Fibroblast of skin of scalp (primary cell): ENCODE data around the gene FHOD3.
A peak's percentile ranks its signal among the peaks of the same experiment; 100 is the strongest.

ENCODE experiments used
- DNase-seq: peaks from one replicate; pipeline ENCODE4 v3.0.0-alpha.2; 2013

The FHOD3 gene

DNA sequence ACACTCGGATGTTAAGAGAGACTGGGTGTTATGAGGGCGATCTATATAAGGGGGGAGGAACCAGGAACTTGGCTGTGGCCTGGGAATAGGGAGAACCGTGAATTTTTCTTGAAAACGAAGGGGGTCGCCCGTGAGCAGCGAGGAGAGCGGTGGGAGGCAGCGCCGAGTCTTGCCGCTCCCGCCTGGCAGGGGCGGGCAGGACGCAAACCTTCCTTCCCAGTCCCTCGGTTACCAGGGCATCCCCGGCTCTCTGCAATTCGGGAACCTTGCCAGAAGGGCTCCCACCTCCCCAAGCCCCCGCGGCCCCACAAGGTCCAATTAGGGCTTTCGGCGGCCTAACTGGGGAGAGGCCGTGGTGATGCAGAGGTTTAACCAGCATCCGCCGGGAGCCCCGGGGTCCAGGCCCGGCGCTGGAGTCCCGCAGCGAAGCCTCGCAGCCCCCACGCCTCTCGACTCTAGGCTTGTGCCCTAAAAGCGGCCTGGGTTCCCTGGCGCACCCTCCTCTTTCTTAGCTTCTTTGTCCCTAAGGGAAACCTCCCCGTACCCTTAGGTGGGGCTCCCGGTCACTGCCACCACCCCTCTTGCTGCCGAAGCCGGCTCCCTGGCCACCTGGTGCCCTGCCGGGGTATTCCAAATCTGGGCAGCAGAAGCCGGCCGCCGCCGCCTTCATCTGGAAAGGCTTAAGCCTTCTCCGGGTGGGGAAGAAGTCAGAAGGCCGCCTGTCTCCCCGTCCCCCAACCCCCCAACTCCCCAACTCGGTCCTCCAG lies 680 bp upstream of the FHOD3 start:
- DNase-seq, result peak; percentile 82

DNA sequence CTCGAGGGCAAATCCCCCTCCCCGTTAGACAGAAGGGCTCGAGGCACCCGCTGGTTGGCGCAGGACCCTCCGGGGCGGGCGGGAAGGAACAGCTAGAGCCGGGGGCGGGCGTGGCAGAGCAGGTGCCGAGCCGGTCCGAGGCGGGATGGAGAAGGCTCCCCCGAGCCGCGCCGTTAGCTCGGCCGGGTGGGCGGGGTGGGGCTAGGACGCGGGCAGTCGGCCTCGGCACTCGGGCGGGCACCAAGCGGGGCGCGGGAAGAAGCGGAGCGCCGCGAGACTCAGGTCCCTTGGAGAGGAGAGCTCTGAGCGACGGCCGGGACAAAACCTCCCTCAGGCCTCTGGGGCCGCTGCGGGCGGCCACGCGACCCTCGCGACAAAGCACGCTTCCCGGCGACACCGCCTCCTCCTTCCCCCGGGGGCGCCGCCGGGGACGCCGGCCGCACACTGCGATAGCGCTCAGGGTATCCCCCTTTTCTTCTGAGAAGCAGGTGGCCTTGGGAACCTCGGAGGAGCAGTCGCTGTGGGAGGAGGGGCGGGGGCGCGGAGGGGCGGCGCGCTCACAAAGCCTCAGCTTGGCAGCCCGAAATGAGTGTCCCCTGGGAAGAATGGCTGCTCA lies 721 bp downstream of the FHOD3 start:
- no peak for DNase-seq

DNA sequence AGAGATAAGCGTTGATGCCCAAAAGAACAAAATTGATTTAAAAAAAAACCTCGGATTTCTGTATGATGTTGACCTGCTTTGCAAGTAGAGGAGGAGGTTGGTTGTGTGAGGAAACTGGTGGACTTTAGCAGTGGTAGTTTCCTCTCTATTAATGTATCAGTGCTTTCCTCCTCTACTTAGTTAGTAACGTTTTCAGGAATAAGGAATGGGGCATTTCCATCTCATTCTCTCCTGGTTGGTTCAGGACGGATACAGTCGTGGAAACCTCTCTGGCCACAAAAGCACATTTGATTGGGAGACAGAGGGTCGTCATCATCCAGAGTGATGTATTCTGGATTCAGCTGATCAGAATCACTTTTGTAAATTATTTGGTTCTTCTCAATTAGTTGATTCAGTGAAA lies 1.5 kb downstream of the FHOD3 start:
- no peak for DNase-seq

DNA sequence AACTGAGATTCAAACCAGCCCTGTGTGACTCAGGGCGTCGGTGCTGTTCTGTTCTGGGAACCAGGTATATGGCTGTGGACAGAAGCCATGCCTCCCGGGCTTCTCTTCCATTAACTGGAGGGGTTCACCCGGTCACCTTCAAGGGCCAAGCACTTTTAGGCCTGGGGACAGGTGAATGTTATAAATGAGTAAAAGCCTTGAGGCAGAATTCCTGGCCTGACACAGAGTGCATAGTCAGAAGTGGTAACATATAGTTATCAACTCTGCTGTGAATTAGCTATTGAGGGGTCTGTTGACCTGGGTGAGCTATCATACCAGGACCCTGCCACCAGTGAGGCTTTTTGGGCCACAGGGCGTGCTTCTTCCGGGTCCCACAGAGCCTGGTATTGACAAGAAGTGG lies 2.7 kb downstream of the FHOD3 start:
- no peak for DNase-seq

DNA sequence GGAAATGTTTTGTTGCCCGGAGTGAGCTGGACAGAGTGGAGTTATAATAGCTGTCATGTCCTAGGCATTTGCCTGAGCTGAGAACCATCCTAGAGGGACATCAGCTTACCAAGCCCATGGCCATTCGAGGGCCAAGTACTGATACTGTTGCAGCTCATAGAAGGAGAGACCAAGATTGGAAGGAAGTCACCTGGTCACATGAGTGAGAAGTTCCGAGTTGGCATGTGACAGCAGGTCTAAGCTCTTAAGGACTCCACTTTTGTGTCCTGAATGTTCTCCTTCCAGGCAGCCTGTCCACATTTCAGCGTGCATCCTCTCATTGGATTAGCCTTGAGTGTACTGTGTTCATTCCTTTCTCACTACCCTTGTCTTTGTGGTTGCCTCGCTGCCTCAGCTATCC lies 4.4 kb downstream of the FHOD3 start:
- no peak for DNase-seq

DNA sequence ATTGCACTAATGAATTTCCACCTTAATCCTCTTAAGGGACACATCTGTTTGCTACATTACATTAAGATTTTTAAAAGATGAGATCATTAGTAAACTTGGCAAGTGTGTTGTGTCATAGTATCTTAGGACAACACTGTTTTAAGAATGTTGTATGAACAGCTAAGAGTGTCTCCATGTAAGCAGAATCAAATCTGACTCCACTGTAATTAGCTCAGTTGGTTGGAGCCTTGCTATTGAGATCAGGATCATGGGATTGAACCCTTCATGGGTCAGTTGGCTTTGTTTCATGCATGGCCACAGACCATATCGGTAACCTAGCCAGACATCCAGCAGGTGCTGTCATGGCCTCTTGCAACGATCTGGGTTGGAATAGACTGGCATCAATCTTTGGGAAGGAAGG lies 5.2 kb downstream of the FHOD3 start:
- DNase-seq, result no peak

DNA sequence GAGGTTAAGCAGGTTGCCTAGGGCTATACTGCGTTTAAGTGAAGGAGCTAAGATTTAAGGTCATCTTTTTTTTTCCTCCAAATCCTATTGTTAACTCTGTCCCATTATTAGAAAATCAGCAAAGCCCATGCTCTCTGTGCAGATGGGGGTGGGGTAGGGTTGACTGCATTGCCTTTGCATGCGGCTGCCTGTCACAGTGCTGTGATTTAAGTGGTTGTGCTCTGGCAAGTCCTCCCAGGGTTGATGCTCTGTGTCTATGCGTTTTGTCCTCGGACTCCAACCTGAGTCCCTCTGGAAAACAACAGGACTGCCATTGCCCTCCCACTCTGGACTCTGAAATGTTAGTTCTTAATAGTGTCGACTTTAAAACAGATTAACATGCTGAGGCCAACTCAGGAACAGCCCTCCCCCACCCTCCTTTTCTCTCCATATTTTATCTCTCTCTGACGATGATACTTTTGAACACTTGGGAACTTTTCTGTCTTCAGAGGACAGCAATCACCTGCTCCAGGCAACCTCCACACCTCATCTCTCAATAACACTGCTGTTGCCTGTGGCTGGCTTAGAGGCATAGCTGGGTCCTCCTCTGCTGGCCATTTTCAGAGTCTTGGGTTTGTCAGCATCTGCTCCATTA lies 5.8 kb downstream of the FHOD3 start:
- DNase-seq, result no peak

DNA sequence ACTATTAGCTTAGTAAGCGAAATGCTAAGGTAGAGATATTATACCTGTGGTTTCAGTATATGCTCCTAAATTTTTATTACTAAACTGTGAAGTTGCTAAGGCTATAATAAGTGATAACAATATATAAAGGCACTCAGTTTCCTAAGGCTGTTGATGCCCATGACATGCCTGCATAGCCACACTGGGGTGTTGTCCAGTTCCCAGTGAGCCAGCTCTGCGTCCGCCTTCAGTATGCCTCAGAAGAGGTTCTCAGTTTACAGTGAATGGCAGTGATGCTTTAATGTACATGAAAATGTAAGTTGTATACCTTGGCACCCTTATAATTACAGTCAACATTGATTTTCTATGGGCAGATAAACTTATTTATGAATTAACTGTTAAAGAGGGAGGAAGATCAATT lies 7.2 kb downstream of the FHOD3 start:
- no peak for DNase-seq

DNA sequence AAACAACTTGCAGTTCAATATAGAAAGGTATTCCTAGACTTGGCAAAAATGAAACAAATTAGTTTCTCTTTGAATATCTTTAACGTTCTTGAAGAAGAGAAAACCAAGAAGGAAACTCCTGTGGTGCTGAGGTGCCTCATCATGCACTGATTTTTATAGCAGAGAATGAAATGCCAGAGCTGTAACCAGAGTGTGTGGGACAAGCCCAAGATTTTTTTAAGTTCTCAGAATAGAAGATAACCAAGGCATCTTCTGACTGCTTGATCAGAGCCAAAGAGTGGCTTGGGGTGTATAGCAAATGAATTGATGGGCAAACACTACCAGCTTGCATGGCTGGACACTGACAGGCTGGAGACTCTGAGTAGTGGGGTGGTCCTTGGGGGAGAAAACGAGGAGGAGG lies 7.9 kb downstream of the FHOD3 start:
- no peak for DNase-seq

DNA sequence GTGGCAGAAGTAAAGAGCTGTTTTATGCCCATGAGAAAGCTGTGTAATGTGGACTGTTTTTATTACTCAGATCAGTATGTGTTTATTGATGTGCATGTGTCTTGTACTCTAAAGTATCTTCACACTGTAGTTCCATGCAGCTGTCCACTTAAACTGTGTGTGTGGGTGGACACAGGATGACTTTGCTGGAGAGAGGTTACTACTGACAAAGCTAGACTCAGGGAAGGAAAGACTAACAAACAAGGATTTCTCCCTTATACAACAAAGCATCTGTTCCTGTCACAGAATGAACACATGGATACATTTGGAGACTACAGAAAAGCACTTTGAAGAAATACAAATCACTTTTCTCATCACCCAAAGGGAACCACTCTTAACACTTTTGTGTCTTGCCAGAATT lies 10.0 kb downstream of the FHOD3 start:
- DNase-seq, result no peak

DNA sequence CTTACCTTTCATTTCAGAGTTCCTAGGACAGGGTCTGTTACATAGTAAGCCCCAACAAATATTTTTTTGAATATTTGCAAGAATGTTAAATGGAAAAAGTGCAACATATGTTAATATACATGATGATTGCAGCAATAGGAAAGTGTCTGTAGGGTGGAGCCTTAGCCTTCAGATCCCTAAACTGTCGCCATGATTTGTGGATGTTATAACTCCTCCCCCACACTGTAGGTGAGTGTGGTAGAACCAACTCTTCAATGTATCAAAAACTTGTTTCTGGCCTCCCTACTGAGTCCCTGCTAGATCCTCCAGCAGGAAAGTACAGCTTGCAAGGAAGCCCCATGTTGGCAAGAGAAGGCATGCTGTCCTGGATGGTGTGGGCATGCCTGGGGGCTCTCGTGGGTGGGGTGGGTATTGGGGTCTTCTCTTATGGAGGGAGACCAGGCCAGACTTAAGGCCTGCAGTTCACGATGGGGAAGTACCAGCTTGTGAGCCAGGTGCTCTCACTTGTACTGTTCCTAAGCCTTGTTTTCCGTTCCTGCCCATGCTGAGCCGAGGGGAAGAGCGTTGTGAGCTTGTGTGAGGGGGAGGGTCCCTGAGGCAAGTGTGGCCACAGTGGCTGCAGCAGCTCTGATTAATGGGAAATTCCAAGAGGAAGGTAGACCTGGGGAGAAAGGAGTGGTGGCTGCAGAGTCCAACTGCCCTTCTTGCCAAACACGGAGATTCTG lies 11.4 kb downstream of the FHOD3 start:
- no peak for DNase-seq

DNA sequence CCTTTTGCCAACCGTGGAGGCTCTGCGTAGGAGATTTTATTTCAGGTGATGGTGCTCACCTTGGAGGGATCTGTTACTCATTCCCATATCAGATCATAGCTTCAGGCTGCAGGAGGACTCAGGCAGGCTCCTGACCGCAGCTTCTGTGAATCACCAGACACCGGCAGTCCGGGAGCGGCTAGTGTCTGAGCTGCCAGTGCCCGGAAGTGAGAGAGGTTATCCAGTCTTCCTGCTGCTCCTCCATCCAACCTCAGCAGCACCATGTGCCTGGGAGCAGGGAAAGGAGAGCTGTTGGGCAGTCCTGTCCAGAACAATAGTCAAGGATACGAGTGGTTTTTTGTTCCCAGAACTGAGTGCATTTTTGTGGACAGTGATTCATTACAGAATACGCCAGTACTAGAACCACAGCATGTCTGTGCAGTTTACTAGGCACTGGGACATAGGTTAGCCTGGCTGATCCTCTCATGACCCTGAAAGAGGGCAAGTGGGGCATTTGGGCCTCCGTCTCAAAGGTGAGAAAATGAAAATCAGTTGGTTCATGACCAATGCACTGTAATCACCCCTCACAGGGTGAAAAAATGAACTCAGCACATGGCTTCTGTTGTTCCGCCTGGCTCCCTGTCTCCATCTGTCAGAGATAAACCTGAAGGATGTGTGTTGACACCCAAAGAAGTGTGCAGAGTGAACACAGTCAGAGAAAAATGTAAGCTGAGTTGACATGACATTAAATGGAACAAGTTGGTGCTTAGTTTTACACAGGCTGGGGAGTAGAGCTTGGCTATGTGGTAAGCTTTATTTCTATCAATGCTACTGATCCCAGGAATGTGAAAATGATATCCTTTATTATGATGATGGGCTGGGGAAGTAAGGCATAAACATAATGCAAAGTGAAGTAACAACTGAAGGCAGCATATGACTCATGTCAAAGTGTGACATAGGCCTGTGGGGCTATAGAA lies 12.2 kb downstream of the FHOD3 start:
- DNase-seq, result peak; percentile 97

DNA sequence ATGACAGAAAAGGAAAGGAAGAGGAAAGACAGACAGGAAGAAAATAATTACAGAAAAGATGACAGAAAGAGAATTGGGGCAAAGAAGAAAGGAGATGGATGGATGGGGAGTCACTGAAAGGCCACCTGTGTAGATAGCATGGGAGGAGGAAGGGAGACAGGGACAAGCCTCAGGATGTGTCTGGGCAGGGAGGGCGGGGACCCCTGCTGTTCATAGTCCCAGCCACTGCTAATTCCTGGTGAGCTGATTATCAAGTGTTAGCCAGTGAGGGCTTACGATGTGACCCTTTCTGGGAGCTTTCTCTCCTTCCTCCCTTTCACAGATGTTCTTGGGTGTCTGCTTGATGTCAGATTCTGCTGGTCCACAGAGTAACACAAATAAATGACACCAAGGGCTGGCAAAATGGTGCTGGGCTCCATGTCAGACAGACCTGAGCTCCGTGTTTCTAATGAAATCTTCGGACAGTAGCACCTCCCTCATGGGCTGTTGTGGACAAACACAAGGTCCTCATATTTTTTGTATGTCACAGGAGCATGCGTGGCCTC lies 13.6 kb downstream of the FHOD3 start:
- DNase-seq, result no peak

DNA sequence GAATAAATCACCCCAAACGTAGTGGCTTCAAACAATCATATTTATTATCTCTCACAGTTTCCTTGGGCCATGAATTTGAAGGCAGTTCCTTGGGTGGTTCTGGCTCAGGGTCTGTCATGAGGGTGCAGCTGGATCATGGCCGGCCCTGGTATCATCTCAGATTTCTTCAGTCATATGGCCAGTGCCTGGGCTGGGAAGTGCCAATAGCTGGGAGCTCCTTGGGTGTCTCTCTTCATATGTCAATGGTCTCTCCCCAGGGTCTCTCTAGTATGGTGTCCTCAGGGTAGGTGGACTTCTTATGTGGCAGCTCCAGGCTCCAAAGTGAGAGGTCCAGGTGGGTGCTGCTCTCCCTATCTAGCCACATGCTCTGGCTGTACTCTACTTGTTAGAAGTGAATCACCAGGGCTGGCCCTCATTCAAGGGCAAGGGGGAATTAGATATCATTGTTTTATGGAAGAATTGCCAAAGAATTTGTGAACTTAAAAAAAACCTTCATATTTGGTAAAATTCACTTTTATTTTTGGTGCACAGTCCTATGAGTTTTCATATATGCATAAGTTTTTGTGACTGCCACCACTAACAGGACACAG lies 15.4 kb downstream of the FHOD3 start:
- DNase-seq, result no peak

DNA sequence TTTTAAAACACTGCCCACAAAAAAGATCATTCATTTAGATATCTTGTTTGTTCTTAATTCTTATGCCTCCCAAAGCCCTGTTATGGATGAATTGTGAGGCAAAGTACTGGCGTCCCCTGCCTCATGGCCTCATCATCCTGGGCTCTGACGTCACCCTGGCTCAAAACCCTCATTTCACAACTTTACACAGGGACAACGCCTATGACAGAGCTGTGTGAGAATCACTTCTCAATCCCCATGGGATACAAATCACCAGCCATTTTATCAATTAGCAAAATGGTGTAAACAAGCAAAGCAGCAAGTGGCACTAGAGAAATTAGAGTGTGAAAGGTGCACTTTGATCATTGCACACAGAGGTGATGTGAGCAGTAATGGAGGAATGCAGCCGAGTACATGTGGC lies 16.6 kb downstream of the FHOD3 start:
- DNase-seq, result peak; percentile 35

DNA sequence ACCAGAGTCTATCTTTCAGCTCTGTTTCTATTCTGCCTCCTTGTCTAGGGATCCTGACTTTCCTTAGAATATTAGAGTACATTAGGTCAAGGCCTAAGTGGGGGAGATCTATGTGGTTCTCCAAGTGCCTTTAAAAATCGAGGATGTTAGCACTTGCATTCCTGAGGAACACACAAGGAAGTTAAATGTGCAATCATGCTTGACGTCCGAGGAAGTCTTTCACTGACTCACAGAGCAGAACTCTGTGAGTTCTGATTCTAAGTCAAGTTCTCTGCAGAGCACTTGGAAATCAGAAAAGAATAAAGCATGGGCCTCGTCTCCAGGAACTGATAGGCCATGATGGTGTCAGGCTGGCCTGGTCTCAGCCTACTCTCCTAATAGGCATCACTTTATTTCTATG lies 17.2 kb downstream of the FHOD3 start:
- DNase-seq, result peak; percentile 83

DNA sequence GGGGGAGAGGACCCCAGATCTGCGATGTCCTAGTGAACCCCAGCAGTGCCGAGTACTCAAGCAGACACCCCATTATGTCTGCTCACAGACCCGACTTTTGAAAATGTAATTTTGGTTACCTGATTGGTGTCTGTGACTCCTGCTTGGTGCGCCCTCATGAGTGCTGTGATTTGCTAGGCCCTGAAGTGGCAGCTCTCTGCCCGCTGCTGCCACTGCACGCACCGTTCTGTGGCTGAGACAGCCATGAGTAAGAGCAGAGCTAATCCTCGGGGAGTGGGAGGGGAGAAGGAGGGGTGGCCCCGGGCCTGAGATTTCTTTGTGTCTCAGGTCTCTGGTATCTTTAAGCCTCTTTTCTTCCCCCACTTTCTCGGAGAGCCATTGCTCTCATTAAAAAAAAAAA lies 18.2 kb downstream of the FHOD3 start:
- peak; percentile 74 for DNase-seq

DNA sequence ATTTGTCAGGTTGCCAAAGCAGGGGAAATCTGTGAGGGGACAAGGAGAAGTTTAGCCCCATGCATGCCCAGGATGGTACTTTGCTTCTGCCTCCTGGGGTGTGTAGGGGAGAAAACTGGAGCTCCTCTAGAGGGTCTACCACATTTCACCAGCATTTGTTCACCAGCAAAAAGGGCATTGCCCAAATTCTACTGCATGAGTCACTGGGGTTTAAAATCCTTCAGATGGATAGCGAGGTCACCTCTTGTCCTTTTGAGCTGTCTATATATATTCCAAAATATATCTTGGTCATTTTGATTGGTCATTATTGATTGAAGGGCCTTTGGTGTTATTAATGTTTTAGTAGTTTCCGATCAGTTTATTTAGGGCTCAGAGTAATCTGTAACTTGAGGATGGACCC lies 18.7 kb downstream of the FHOD3 start:
- no peak for DNase-seq

DNA sequence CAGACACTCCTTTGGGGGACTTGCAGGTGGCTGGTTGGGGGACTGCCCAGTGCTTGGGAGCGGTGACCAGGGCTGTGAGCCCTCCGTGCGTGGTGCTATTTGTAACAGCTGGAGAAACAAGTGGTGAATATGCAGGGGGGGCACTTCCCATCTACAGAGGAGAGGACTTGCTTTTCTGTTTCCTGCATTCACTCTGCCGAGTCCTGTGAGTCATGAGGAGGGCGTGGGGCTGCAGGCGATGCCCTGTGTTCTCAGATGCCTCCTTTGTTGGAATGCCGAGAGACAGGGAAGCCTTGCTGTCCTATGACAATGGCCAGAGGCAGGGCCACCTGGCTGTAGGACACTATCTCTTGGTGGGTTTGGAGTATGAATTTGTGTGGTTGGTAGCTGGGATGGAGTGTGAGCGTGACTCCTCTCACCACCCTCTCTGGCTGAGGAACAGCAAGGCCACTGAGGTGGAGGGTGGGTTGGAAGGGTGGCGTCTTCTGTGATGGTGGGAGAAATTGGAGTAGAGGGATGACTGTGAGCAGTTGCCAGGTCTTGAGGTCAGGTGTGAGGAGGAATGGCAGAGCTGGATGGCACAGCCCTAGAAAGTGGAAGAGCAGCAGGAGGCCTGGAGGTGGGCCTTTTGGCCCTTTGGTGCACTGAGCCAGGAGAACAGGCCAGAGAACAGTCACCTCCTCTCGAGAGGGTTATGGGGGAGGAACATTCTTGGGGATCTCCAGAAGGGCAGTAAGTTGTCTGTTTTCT lies 24.3 kb downstream of the FHOD3 start:
- DNase-seq, result peak; percentile 36

DNA sequence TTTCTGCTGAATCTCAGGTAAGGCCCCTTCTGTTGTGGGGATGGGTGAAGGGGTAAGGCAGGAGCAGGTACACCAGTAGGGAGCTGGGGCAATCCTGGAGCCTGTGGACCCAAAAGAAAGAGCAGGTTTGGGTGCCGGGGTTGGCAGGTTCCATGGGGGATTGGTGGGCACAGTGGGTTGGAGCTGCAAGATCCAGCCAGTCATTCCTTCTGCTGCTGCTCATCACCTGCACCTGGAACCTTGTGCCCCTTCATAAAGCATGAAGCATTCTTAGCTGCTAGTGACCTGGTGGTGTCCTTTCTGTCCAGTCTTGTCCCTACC lies 24.9 kb downstream of the FHOD3 start:
- no peak for DNase-seq

DNA sequence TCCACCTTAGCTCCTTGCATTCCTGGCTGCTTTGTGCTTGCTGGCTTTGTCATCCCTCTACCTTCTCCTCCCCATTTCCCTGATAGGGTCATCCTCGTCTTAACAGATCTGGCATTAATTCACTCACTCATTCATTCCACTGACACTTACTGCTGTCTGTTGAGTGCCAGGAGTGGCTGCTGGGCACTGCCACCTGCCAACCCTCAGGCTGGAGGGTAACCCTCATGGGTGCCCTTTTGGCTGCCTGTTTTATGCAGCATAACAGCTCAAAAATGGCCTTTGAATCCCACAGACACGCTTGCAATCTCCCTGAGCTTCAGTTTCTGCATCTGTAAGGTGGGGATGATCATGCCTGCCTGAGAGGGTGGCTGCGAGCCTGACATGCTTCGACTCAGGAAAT lies 25.2 kb downstream of the FHOD3 start:
- DNase-seq, result no peak
